Choroid plexus epithelial cell (primary cell): Measurements from ENCODE around the gene HMGCL.

Source experiments
- DNase-seq: peaks from one replicate; pipeline ENCODE4 v3.0.0-alpha.2; 2010; ENCODE audit warnings: low read depth
- H3K4me3 ChIP-seq: 2 replicates; pipeline ENCODE4 v1.5.1; 2011; ENCODE audit warnings: low read depth, mild to moderate bottlenecking, control low read depth, low read length, moderate library complexity
- CTCF ChIP-seq: conservative IDR thresholded peaks from 2 replicates; pipeline ENCODE4 v1.5.1; 2011; ENCODE audit warnings: low read depth, mild to moderate bottlenecking, control low read depth, inconsistent platforms, low read length, moderate library complexity

Gene HMGCL

GRCh38 chr1:23801876-23802275 is 23.4 kb downstream of the HMGCL start:
- no peak overlapping the region for H3K4me3 ChIP-seq
- DNase-seq, result no peak
- no peak for TF ChIP-seq CTCF

GRCh38 chr1:23801338-23801748 is 23.9 kb downstream of the HMGCL start:
- no peak for TF ChIP-seq CTCF
- DNase-seq, result no peak
- H3K4me3 ChIP-seq, result peak overlapping the region; percentile 79

GRCh38 chr1:23800400-23801337 is 24.6 kb downstream of the HMGCL start, which contains the start of gene GALE:
Gene GALE (minus strand): TSS chr1:23800754. CDS start chr1:23799007, 1,747 bp downstream.
- peak within 1 kb of the TSS; percentile 79 for H3K4me3 ChIP-seq
- DNase-seq, result peak; percentile 96
- TF ChIP-seq CTCF, result peak; percentile 17

GRCh38 chr1:23799570-23800399 is 25.4 kb downstream of the HMGCL start:
- H3K4me3 ChIP-seq, result peak overlapping the region; percentile 79
- peak; percentile 71 for DNase-seq
- TF ChIP-seq CTCF, result no peak

- no peak for DNase-seq
- H3K4me3 ChIP-seq, result no peak overlapping the region
Measured at GRCh38 chr1:23799255-23799569, 26.0 kb downstream of the HMGCL start.

GRCh38 chr1:23798662-23799142 is 26.5 kb downstream of the HMGCL start:
- H3K4me3 ChIP-seq, result no peak overlapping the region
- DNase-seq, result no peak
- TF ChIP-seq CTCF, result peak; percentile 22

More at GRCh38 chr1:23799255-23799569, 26.0 kb downstream of the HMGCL start:
- no peak for TF ChIP-seq CTCF
